GM21528 (cell line): ENCODE results near the gene ADRB1.

Experiments used
- ATAC-seq: cut with Tn5 transposase; IDR thresholded peaks from one replicate; pipeline ENCODE4 v1.9.1; 2021; ENCODE audit warnings: mild to moderate bottlenecking, moderate library complexity; ENCODE audit not compliant: unreplicated experiment, low FRiP score

Gene ADRB1

GRCh38 chr10:114043532-114044246, at the start of gene ADRB1:
Gene ADRB1 (plus strand): TSS chr10:114043866. CDS start chr10:114044133, 267 bp downstream.
- peak; percentile 54 for ATAC-seq

DNA sequence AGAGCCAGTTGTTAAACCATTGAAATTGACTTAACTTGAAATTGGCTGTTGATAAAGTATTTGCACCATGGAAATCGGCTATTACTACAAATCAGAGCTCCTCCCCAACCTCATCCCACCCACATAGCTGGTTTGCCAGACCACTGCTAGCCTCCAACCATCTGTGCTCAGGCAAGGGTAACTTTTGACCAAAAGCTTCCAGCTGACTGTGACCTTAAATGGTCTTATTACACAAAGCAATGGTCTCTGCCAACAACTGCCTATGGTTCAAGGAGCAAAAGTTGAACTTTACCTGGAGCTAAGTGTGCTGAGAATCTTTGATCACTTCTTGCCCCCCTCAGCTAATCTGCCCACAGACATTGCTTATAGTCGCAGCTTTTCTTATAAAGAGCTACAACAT, 48.5 kb upstream of the ADRB1 start:
- no peak for ATAC-seq

GRCh38 chr10:113997428-113997827, 46.2 kb upstream of the ADRB1 start:
- no peak for ATAC-seq

- no peak for ATAC-seq
Measured at GRCh38 chr10:113999531-113999930, 44.1 kb upstream of the ADRB1 start.

DNA sequence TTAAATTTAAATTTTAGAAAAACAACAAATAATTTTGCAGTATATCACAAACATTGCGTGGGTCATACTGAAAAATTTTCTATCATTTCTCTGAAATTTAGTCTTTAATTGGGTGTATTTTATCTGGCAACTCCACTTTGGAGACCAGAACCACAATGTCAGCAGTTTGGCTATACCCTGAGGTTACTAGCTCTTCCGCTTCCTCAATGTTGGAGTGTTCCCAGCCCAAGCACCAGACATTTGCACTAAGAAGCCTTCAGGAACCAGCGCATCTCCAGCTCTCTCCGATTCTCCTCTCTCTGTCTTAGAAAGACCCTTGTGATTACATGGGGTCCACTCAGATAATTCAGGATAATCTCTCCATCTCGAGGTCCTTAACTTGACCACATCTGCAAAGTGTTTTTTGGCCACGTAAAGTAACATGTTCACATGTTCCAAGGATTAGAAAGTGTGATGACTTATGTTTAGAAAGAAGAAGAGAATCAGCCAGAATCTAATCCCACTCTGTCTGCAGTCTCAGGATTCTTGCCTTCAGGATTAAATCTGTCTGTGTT, 43.1 kb upstream of the ADRB1 start:
- ATAC-seq = no peak

DNA sequence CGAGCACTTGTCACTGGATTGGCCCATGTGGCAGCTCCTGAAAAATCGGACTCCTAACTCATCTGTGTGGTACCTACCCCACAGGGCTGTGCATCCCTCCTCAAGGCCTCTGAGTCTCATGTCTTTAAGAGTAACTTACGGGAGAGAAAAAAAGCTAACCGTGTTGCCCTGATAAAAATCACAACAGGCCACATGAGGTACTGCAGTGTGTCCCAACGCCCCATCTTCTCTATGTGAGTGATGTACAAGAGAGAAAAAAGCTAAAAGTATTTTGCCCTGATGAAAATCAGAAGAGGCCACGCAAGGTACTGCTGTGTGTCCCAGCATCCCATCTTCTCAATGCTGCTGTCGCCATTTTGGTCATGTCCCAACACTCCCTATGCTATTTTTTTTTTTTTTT, 41.2 kb upstream of the ADRB1 start:
- ATAC-seq = no peak

GRCh38 chr10:114003161-114003941, 40.3 kb upstream of the ADRB1 start:
- no peak for ATAC-seq

DNA sequence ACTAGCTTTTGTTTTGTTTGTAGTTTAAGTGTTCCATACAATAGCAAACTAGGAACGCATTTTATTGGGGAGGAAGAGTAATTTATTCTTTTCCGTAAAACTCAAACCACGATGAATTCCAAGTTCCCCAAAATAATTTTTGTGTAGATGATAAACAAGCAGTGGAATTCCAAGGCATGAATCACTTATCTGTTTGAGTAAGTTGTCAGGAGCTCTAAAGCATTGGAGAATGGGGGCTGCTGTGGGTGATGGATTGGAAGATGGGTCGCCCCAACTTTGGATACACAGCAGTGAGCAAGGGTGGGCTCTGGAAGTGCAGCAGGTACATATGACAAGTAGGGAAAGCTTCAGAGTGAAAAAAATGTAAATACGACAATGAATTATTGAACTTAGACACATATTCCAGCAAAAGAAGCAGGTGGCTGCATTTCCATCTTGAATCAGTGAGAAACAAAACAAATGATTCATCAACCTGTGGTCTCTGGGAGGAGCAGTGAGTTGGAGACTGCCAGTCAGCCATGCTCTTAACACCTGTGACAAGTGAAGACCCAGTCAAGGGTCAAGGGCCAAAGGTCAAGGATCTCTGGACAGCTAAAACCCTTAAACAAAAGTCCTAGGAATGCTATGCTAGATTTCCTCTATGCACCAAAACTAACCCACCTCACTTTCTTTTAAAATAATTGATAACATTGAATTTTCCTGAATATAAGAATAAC, 34.2 kb upstream of the ADRB1 start:
- no peak for ATAC-seq

DNA sequence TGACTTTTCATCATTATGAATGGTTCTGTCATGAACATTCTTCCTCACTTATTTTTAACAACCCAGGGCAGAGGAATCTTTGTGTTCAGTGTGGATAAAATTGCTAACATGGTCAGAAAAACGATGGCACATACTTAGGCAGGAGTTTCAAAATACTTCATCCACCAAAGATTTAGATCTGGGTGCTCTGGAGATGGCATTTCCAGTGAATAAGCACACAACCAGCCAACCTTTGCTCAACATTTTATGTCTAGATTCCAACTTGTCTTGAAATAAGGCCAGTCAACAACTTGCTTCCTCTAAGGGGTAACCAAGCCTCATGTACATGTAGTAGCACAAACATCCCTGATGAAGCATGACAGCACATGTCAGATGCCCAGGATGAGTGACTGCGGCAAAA, 33.4 kb upstream of the ADRB1 start:
- ATAC-seq = no peak

DNA sequence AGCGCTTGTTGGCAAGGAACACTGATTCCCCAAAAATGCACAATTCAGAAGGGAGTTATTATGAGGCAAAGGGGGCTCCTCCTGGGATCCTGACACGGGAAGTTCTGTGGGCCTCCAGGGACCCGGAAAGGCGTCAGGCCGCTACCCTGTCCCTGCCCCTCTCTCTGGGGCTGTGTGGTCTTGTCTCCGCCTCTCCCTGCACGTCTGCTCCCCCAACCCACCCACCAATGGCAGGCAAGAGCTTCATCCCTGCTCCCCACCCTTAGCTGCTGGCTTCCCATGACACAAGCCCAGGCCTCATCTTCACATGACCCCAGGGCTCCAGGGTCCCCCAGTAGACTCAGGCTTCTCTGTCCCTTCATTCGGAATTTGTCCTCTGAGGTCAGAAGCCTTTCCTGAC, 31.0 kb upstream of the ADRB1 start:
- ATAC-seq = no peak

- no peak for ATAC-seq
Measured at GRCh38 chr10:114015708-114016107, 28.0 kb upstream of the ADRB1 start.

DNA sequence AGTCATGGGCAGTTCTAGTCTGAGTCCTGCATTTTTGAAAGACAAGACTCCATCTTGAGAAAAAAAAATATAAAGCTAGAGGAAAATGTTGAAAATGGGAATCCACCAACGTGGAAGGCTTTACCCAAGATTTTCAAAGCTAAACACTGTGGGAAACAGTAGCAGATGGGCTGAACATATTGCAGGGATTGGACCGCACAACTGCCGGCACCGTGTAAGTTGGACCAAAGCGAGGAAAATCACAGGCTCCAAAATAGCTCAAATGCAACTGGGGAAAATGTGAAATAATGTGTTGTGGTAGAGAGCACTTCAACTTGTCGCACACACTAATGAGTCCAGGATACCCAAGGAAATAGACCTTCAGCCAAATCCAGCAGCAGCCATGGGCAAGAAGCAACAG, 26.4 kb upstream of the ADRB1 start:
- ATAC-seq = no peak

- no peak for ATAC-seq
Measured at GRCh38 chr10:114017873-114018272, 25.8 kb upstream of the ADRB1 start.

DNA sequence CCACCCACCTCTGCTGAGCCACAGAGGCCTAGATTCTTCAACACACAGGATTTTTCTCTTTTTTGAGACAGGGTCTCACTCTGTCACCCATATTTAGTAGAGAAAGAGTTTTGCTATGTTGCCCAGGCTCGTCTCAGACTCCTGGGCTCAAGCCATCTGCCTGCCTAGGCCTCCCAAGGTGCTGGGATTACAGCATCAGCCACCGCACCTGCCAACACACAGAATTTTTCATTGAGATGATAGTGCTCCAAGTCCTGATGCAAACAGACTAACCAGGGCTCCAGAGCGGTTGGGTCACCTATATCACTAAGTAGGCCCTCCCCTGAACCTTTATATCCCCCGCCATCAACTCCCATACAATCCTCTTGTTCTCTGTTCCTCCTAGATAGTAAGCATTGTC, 24.4 kb upstream of the ADRB1 start:
- no peak for ATAC-seq

GRCh38 chr10:114021154-114021553, 22.5 kb upstream of the ADRB1 start:
- ATAC-seq = no peak

GRCh38 chr10:114021717-114022680, 21.7 kb upstream of the ADRB1 start:
- ATAC-seq = no peak

DNA sequence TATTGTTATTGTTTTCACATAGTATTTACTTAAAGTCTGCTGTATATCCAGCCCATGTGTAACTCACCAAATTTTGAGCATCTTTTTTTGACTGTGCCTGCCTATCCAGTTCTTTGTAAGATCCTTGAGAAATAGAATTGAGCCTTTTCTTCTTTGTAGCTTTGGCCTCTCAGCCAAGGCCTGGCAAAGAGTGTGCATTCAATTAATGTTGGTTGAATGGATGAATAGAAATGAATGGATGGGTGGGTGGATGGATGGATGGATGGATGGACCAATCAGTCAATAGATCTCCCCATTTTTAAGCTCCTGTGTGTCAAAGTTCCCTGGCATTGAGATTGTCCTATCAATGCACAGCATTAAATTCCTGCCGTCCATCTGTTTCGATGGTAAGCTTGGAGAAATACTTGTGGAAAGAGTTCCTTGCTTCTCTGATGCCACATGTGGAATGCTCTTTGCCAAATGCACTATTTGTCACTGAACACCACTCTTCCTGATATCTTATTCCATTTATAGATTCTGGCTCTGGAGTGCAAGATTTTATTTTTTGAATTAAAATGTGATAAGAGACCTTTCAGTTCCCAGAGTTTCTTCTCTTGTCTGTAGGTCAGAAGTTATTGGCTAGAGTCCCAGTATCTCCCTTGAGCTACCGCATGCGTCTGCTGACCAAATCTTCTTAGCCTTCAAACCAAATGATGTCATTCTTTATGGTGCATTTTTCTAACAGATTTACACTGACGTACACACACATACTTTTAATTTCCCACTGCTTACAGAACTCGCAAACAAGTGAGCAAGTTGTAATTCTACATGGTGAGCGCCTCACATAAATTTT, 20.7 kb upstream of the ADRB1 start:
- ATAC-seq = no peak

DNA sequence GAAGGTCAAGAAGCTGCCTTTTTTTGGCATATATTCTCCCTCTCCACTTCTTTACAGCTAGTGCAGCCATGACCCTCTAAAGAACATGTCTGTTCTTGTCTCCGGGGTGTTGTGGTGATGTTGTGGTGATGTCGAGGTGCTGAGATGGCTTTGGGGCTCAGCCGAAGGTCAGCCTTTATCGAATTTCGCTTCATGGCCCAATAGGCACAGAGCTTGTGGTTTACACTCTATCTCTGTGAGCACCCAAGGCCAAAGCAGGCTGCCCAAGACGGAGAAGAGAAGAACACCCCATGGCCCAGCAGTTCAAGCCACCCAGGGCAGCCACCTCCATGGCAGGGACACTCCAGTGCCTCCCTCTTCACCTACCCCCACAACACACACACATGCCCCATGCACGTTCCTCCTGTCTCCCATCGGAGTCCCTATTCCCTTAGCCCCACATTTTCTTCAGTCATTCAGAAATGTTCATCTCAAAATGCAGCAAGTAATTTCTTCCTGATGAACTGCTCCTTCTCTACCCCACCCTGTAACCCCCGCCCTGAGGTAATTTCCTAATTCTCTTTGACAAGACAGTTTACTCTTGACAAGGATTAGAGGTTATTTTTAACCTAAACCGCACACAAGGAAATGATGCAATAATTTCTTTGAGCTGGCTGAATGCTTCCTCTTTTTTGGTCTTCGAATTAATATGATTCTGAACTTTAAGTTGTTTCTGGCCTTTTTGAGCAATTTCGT, 18.6 kb upstream of the ADRB1 start:
- peak; percentile 83 for ATAC-seq
